T-helper 9 cell (primary cell): ENCODE data around the gene EXPH5.
A peak's percentile ranks its signal among the peaks of the same experiment; 100 is the strongest.

Source experiments
- DNase-seq: peaks from one replicate; pipeline ENCODE4 v3.0.0-alpha.2; 2020

The EXPH5 gene

DNA sequence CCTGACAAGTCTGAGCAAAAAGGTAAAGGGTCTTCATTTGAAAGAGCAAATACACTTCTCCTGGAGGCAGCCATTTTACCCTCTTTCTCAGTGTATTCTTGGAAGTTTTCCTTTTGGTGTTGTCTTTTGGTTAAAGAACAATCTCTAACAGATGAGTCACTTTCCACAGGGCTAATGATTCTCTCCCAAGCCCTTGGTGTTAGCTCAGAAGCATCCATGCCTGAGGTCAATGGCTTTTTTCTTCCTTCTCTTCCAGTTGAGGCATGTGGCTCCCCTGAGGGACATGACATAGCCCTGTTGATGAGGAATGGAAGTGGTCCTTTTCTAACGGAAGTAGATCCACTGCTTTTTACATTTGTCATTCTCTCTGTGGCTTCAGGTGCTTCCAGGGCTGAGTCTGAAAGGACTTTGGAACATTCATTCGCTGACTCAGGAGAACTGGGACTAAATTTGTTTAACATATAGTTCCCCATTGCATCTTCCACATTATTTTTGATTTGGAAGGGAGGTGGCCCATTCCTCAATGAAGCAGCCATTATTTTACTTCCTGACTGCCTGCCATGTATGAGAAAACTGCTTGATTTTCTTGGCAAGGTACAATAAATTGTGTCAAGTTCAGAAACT, 81.6 kb downstream of the EXPH5 start:
- DNase-seq = no peak

DNA sequence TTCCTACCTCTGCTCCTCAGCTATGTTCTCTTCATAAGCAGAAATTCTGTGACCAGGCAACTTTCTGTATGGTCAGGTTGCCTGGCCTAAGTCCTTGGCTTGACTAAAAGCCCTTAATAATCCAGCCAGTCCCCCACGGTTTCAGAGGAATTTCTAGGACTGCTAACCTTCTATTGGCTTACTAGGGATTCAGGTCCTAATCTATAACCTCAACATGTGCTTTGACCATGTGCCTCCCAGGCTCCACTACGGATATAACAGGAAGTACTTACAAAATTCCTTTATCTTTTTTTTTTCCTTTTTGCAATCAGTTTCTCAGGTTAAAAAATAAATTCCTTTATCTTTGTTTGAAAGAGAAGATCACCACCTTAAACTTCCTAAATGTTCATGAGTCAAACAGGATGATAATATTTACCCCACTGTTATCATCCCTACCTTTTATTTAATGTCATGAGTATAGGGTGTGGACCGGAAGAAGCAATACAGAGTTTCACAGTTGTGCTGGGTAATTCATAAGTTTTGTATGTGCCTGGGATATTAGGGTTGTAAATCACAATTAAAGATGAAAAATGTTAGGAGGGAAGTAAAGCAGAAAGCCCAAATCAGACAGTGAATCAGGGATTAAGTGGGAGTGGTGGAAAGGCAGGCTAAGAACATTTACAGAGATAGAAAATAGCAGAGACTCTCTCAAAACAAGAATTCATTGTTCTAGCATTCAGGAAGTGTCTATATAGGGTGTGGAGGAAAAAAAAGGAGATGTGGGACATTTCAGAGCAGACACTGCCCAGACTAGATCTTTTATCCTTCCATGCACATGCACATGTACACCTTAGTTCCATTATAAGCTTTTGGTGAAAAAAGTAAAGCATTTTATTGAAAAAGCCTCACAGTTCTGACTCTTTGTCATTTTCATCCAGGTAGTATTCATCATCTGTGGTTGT, 84.6 kb downstream of the EXPH5 start:
- DNase-seq = no peak

- DNase-seq = no peak
Measured at GRCh38 chr11:108501396-108501795, 92.2 kb downstream of the EXPH5 start.

- no peak for DNase-seq
Measured at GRCh38 chr11:108500721-108501120, 92.8 kb downstream of the EXPH5 start.

DNA sequence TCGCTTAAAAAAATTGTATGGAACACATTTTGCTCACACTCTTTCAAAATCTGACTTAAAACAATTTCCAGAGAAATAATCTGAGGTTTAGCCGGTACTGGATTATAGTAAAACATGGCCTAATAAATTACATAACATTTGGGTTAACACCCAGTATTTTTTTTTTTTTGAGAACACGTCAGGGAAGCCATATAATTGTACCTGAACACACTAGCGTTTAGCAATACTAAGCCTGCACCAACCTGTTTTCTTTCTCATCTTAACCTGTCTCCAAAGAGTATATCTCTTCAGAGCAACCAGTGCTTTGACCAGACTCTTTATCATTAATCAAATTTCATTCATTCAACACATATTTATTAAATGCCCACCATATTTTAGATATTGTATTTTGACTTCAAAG, 93.4 kb downstream of the EXPH5 start:
- no peak for DNase-seq

DNA sequence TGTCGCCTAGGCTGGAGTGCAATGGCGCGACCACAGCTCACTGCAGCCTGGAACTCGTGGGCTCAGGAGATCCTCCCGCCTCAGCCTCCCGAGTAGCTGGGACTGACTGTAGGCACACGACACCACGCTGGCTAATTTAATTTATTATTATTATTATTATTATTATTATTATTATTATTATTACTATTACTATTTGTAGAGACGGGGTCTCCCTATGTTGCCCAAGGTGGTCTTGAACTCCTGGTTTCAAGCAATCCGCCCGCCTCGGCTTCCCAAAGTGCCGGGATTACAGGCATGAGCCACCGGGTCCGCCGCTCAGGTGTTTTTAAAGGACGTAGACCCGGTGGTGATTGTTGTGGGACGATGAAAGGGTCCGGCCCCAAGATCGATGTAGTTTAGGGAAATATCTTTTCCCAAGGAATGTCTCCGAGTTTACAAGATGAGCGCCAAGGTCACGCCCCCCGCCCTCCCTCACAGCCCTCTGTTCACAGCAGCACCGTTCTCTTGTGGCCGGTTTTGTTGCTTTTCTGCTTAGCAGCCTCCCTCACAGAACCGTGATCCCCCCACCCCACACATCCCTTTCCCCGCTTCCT, 94.7 kb downstream of the EXPH5 start:
- DNase-seq = no peak

DNA sequence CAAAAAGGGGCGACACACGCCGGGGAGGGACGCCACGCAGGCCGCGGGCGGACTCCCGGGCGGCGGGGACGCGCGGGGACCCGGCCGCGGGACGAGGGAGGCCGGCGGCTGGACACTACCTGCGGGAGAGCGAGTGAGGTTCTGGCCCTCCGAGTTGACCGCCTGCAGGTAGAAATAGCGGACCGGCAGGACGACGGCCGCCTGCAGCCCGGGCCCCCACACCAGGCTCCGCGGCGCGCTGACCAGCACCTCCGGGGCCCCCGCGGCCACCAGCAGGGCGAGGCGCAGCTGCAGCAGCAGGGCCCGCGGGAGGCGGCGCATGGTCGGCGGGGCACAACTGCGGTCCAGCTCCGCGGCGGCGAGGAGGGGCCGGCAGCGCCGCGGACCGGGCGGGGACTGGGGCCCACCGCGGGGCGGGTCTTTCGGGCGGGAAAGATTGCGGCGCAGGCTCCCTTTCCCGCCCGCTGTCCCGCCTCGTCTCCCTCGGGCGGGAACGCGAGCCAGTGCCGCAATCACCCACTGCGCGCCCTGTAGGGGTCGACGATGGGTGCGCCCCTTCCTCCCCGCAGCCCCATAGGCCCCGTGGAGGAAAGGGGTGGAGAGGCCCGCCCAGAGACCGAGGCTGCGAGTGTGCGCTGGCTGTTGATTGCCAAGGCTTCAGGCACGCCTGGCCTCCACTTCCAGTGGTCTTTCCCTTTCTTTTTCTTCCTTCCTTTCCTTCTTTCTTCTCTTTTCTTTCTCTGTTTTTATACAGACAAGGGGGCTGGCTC, 95.3 kb downstream of the EXPH5 start, which contains the start of gene POGLUT3:
TSS of gene POGLUT3 (minus strand) at position 339 of the 770 bp plus-strand sequence. CDS start at position 321, 18 bp downstream.
- peak; percentile 31 for DNase-seq

GRCh38 chr11:108497317-108498045, 96.1 kb downstream of the EXPH5 start:
- peak; percentile 59 for DNase-seq

DNA sequence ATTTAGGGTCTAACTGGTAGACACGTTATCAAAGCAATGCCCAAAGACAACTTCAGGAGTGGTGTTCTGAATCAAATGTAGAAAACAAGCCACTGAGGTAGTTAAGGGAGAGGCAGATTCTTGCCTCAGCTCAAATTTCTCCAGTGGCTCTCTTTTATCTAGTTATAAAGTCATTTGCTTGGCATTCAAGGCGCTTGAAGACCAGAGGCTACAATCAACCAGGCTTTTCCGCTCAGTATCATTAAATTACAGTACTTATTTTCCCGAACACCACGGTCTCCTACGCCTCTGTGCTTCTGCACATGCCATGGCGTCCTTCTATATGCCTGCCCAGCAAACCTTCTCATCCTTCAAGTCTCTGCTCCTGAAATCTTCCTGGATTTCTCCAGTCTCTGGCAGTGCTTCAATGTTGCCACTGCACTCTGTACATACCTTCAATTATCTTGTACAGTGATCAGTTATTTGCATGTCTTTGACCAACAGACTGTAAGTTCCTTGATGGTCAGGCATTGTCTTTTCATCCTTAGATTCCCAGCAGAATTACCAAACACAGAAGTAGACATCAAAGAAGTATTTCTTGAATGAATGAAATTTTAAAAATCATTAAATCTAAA, 96.8 kb downstream of the EXPH5 start:
- no peak for DNase-seq

- no peak for DNase-seq
Measured at GRCh38 chr11:108495326-108495725, 98.2 kb downstream of the EXPH5 start.

DNA sequence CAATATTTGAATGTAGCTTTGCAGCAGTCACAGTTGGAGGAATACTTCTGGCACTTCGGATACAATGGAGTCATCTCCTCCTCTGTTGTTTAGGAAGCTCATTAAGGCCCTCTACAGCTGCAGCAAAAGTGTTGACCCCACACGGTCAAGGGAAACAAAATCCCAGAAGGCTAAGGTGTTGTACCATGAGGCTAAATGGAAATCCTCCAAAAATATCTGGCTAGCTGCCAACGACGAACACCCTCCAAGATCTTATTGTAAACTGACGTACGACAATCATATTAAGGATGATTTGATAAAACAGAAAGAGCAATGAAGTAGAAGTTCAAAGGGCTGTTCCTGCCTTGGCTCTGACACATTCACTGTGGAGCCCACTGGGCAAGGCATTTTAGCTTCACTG, 99.4 kb downstream of the EXPH5 start:
- DNase-seq = no peak

- DNase-seq = no peak
Measured at GRCh38 chr11:108491936-108492335, 101.6 kb downstream of the EXPH5 start.

GRCh38 chr11:108486828-108487227, 106.7 kb downstream of the EXPH5 start:
- DNase-seq = no peak

GRCh38 chr11:108486331-108486730, 107.2 kb downstream of the EXPH5 start:
- DNase-seq = no peak

DNA sequence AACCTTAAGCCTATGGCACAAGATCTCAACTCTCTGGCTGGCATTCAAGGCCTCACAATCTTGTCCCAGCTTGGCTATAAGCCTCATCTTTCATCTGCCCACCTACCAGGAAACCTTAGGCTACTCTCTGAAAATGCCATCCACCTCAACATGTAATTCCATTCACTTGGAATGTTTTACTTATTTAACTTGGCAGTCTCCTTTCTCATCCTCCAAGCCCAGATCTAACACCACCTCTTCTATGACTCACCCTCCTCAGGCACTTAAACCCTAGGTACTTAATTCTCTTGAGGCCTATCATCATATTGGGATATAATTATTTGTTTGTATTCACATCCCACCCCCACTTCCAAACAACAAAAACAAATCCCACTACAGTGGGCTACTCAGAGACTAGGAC, 110.4 kb downstream of the EXPH5 start:
- no peak for DNase-seq

DNA sequence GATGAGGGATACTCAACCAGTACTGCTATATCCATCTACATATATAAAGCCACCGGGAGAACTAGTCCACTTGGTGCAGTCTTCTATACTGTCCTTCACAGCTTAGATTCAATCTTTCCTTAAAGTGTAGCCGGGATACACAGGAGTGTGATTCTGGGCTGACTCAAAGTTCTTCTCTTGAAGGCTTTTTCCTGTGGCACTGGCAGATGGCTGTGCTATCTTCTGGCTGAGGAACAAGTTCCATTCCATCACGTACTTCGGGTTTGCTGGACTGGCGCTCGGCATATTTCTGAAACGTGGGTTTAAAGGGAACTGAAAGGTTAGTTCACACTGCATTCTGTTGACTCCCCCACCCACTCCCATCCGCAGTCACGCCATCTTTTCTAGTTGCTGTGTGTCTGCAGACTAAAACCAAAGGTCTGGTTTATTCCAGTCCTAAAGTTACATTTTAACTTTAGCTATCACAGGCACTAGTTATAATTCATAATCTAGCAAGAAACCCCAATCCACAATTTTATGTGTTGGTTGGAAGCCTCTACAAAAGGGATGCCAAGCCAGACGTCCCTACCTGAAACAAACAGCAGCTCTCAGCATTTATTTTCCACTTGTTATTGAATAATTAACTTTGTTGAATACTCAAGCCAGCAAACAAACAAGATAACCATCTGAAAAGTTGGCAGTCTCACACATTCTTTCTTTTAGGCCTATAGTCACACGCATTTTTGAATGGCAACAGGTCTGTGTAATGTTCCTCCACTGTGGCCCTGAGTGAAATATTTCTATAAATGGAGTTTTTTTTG, 118.7 kb downstream of the EXPH5 start:
- DNase-seq = no peak

DNA sequence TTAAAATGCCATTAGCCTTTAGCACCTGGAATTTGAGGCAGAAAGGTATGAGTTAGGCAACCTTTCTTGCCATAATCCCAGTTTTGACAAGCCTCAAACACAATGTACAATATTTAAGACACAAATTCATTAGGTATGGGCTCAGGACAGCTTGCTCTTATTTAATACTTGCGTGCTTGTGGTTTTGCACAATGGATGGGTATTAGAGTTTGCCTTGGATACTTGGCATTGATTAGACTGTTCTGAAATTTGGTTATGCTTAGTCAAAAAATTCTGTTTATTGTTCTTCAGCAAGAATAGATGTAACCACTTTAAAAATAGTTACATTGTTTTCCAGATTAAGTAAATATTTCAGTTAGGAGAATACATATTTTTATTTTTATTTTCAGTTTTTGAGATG, 120.9 kb downstream of the EXPH5 start:
- DNase-seq = no peak

GRCh38 chr11:108468478-108468864, 125.1 kb downstream of the EXPH5 start:
- no peak for DNase-seq

GRCh38 chr11:108467091-108467823, 126.3 kb downstream of the EXPH5 start, which contains the start of gene C11orf65:
Gene C11orf65, minus strand, starts transcription at chr11:108467529. Its CDS starts 5,970 bp downstream, at chr11:108461559.
- peak; percentile 92 for DNase-seq

- no peak for DNase-seq
Measured at GRCh38 chr11:108466405-108466804, 127.2 kb downstream of the EXPH5 start.
